Measurements from ENCODE around the gene AK8.

AK8 gene

DNA sequence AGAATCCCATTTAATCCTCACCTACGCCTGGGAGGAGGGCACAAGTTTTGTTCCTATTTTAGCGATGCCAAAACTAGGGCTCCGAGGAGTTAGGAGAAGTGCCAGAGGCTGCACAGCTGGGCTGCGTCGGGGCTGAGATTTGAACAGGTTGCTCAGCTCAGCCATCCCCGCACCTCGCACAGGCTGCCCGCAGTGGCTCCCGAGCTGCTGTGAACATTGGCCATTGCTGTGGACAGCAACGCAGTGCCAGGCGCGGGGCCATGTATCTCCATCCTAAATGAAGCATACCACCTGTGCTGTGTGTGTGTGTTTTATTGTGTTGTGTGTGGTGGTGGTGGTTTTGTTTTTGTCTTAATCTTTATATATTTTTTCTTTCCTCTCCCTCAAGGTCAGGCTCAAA lies 52.0 kb downstream of the AK8 start:
- Histone ChIP-seq H3K36me3 (ENCODE audit: control insufficient read depth, insufficient read depth, low read length) (no peaks in the 10 kb centered on the region), H3K4me1 (no peaks in the 10 kb centered on the region), H3K27ac (no peak overlapping the region), H3K9ac (no peak overlapping the region), H3K79me2 (no peaks in the 10 kb centered on the region), H2AFZ (no peak overlapping the region), H3K4me3 (ENCODE audit: low read depth, low read length) (no peak overlapping the region), H3K27me3 (ENCODE audit: control insufficient read depth, insufficient read depth, low read length) (no peaks in the 10 kb centered on the region), H3K4me2 (ENCODE audit: low read length) (no peak overlapping the region), H3K9me3 (ENCODE audit: control insufficient read depth, low read length) (no peaks in the 10 kb centered on the region)
- TF ChIP-seq, protein P1, sequence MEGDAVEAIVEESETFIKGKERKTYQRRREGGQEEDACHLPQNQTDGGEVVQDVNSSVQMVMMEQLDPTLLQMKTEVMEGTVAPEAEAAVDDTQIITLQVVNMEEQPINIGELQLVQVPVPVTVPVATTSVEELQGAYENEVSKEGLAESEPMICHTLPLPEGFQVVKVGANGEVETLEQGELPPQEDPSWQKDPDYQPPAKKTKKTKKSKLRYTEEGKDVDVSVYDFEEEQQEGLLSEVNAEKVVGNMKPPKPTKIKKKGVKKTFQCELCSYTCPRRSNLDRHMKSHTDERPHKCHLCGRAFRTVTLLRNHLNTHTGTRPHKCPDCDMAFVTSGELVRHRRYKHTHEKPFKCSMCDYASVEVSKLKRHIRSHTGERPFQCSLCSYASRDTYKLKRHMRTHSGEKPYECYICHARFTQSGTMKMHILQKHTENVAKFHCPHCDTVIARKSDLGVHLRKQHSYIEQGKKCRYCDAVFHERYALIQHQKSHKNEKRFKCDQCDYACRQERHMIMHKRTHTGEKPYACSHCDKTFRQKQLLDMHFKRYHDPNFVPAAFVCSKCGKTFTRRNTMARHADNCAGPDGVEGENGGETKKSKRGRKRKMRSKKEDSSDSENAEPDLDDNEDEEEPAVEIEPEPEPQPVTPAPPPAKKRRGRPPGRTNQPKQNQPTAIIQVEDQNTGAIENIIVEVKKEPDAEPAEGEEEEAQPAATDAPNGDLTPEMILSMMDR (IDR thresholded peaks at IDR 0.05), result no peak

DNA sequence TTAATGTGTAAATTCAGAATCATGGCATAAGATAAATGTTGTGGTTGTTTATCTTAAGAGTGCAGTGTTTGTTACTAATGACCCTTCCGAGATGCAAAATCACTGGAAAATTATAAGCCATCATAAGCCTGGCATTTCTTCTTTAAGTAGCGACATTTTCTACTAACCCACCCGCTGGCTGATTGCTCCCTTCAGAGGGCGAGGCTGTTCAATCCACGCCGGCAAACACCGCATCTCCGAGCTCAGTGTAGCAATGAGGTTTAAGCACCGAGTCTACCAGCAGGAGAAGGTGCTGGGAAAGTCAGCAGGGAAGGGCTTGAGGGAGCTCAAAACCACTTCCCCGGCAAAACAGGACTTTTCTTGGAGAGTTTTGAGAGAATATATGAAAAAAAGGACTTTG lies 52.7 kb downstream of the AK8 start:
- Histone ChIP-seq H3K27me3 (ENCODE audit: control insufficient read depth, insufficient read depth, low read length) (no peaks in the 10 kb centered on the region), H2AFZ (no peak overlapping the region), H3K4me3 (ENCODE audit: low read depth, low read length) (no peak overlapping the region), H3K4me1 (no peaks in the 10 kb centered on the region), H3K27ac (no peak overlapping the region), H3K36me3 (ENCODE audit: control insufficient read depth, insufficient read depth, low read length) (no peaks in the 10 kb centered on the region), H3K79me2 (no peaks in the 10 kb centered on the region), H3K9me3 (ENCODE audit: control insufficient read depth, low read length) (no peaks in the 10 kb centered on the region), H3K9ac (no peak overlapping the region), H3K4me2 (ENCODE audit: low read length) (no peak overlapping the region)
- TF ChIP-seq, protein P1 (IDR thresholded peaks at IDR 0.05), result no peak

DNA sequence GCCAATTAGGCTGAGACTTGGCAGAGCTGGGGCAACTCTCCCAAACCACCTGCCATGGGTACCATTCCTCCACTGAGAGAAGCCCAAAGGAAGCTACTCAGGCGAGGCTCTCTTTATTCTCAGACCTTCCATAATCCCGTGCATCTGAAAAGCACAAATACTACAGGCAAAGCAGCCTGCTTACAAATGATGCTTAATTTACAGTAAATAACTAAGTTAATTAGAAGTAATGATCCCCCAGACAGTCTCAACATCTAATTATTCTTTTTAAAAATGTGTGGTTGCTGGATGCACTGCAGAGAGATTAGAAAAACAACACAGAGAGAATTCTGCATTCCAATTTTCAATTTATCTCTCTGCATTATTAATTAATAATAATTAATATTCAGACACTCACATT lies 53.1 kb downstream of the AK8 start:
- no peaks in the 10 kb centered on the region for H3K4me1 ChIP-seq
- TF ChIP-seq, protein P1 (IDR thresholded peaks at IDR 0.05), result no peak
- no peak overlapping the region for H3K27ac ChIP-seq

GRCh38 chr9:132824151-132824550 lies 53.9 kb downstream of the AK8 start:
- no peak overlapping the region for H3K4me3 ChIP-seq (ENCODE audit: low read depth, low read length)
- H3K4me2 ChIP-seq (ENCODE audit: low read length), result no peak overlapping the region
- no peak overlapping the region for H3K9ac ChIP-seq
- no peak overlapping the region for H2AFZ ChIP-seq
- TF ChIP-seq, protein P1 (IDR thresholded peaks at IDR 0.05), result no peak
- H3K79me2 ChIP-seq, result no peaks in the 10 kb centered on the region
- no peaks in the 10 kb centered on the region for H3K9me3 ChIP-seq (ENCODE audit: control insufficient read depth, low read length)
- no peaks in the 10 kb centered on the region for H3K4me1 ChIP-seq
- H3K27me3 ChIP-seq (ENCODE audit: control insufficient read depth, insufficient read depth, low read length), result no peaks in the 10 kb centered on the region
- H3K27ac ChIP-seq, result no peak overlapping the region
- H3K36me3 ChIP-seq (ENCODE audit: control insufficient read depth, insufficient read depth, low read length), result no peaks in the 10 kb centered on the region

More for the DNA sequence above, 53.1 kb downstream of the AK8 start:
- Histone ChIP-seq H3K9me3 (ENCODE audit: control insufficient read depth, low read length) (no peaks in the 10 kb centered on the region), H3K27me3 (ENCODE audit: control insufficient read depth, insufficient read depth, low read length) (no peaks in the 10 kb centered on the region), H2AFZ (no peak overlapping the region), H3K79me2 (no peaks in the 10 kb centered on the region), H3K4me3 (ENCODE audit: low read depth, low read length) (no peak overlapping the region), H3K4me2 (ENCODE audit: low read length) (no peak overlapping the region), H3K36me3 (ENCODE audit: control insufficient read depth, insufficient read depth, low read length) (no peaks in the 10 kb centered on the region), H3K9ac (no peak overlapping the region)

DNA sequence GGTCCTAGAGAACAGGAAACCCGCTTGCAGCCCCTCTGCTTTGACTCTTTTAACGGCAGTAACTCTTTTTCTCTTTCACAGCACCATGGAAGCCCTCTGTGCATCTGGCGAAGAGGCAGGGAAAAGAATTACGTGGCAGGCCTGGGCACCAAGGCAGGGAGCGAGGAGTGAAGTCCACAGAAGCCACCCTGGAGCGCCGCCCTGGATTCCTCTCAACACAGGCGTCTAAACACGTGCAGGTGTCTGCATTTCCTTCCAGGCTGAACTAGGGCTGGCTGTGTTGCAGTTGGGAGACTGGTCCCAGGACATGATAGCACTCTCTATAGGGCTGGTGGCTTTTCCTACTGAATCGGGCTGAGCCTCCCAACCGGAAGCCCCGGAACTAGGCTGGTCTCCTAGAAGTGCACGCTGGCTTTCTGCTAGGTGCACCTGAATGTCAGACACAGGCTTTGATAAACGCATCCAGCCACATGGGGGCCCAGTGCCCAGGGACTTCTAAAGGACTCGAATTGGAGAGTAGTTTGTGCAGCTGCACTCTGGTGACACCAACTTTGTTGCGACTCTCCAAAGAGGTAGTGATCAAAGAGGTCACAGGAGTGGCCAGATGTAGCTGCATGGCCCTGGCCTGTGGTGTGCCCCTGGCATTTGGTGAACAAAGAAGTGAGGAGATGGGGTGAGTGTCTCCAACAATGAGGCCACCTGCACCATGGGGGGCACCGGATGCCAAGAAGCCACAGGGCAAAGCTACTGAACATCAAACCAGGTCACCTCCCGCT lies 54.5 kb downstream of the AK8 start:
- Histone ChIP-seq H3K27me3 (ENCODE audit: control insufficient read depth, insufficient read depth, low read length) (no peaks in the 10 kb centered on the region), H3K27ac (no peak overlapping the region), H3K4me1 (no peaks in the 10 kb centered on the region), H3K79me2 (no peaks in the 10 kb centered on the region), H3K4me3 (ENCODE audit: low read depth, low read length) (no peak overlapping the region), H3K9me3 (ENCODE audit: control insufficient read depth, low read length) (no peaks in the 10 kb centered on the region), H3K36me3 (ENCODE audit: control insufficient read depth, insufficient read depth, low read length) (no peaks in the 10 kb centered on the region), H2AFZ (no peak overlapping the region), H3K9ac (no peak overlapping the region), H3K4me2 (ENCODE audit: low read length) (no peak overlapping the region)
- TF ChIP-seq, protein P1 (IDR thresholded peaks at IDR 0.05), result no peak

All from parathyroid adenoma (tissue), 2 donors.